HG03095 (cell line): ENCODE results near the gene ZFAND3.
"Not testable (repeated sequence)": the region's sequence is repeated elsewhere in the genome, so short reads cannot be mapped to it uniquely, and the experiment has no call there.

Experiments
- ATAC-seq: cut with Tn5 transposase; IDR thresholded peaks from one replicate; pipeline ENCODE4 v1.9.1; 2021; ENCODE audit warnings: moderate library complexity; ENCODE audit not compliant: unreplicated experiment

Gene ZFAND3

GRCh38 chr6:38114976-38115625 lies 295.6 kb downstream of the ZFAND3 start:
- ATAC-seq, result no peak

DNA sequence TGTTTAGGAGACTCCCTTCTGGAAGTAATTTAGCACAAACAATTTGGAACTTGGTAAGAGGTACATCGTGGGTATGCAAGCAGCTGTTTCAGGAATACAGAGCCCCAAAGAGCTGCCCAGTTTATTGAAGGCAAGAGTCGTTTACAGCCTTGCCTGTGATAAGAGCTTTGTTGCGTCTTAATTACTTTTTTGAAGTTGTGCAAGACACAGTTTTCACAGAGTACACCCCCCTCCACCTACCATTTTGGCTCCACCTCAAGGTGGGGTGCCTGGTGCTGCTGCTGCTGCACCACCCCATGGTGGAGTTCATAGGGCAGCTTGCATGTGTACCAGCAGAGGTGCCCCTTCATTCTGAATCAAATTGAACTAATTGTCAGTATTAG lies 296.1 kb downstream of the ZFAND3 start:
- no peak for ATAC-seq

DNA sequence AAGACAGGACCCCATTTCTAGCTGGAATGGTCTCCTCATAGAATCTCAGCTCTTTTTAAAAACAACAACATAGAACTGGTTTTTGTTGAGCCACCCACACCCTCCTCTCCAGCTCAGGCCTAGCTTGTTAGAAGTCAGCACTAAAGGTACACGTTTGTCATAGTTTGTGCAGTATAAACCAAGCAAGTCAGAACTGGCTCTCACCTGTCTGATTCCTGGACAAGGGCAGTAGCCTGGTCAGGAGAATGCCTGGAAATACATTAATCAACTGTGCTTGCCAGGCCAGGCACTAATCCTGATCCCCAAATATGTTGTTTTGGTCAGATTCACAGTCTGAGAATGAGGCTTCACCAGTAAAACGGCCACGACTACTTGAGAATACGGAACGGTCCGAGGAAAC lies 296.7 kb downstream of the ZFAND3 start:
- ATAC-seq, result no peak

DNA sequence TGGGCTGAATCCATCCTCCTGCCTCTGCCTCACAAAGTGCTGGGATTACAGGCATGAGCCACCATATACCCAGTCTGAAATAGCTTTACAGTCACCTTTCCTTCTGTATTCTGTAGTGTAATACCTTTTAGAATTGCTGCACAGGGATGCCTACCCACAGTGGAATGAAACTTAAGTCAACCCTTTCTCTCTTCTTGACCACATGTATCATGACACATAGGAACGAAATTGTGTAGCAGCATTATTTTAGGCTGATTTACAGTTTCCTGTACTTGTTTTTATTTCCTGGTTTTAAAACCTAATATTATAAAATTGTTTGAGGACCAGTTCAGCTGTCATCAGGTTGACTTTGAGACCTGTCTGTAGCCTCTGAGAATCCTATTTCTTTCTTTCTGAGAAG lies 297.8 kb downstream of the ZFAND3 start:
- ATAC-seq, result no peak

DNA sequence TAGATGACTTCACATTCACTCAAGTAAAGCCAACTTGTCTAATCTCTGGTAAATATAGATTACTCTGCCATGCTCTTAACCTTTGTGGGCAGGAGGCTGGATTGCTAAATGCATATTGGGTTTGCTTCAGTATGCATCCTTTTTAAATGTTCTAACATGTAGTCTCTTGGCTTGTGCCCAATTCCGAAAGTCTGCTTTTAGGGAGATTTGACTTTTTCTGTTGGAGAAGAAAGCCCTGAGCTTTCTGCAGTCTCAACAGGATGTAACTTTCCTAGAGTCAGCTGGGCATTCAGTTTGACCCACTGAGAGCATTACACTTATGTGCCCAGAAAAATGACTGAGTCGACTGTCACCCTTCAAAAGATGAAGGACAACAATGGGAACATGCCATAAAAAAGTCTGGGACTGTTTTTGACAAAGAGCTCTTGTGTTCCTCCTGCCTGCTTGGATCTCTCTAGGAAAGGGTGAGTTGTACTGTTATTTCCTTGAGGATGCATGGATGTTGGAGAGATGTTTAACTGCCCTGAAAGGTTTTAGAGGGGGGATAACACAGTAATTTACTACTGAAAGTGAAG lies 299.4 kb downstream of the ZFAND3 start:
- ATAC-seq, result no peak

- ATAC-seq, result no peak
Measured at GRCh38 chr6:38119516-38119915, 300.0 kb downstream of the ZFAND3 start.

- not testable (repeated sequence) for ATAC-seq
Measured at GRCh38 chr6:38124224-38124926, 304.8 kb downstream of the ZFAND3 start.

DNA sequence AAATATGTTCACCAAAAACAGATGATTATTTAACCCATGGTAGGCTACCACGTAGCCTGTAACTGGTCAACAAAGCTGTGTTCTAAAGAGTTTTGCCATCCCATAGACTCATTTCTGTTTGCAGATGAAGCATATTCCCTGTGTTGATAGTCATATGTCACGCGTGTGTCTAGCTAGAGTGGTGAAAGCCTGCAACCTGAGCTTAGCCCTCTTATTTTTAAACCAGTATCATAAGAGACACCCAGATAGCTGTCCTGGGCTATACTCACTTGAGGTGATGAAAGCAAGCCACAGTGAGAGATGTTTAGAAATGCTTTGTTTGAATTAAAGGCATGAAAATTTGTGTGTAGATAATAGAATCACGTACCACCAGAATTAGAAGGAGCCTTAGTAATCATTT lies 307.8 kb downstream of the ZFAND3 start:
- ATAC-seq, result no peak

DNA sequence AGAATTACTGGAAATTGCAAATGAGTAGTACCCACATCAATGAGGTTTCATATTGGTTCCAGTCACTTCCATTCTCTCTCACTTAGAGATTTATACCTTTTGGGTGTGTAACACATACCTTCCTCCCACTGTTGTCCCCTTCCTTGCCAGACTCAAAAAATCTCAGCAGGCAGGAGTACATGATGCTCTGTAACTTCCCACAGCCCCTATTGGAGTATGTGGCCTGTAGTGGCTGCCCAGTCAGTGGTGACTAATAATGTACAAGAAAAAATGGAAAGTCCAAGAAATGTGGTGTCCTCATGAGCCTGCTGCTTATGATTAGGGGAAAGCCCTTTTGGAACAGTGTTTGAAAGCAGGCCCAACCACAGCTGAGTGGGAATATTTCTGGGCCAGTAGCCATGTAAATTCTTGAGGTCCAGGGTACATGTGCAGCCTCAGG lies 312.0 kb downstream of the ZFAND3 start:
- no peak for ATAC-seq

GRCh38 chr6:38133932-38134703 lies 314.6 kb downstream of the ZFAND3 start:
- no peak for ATAC-seq

DNA sequence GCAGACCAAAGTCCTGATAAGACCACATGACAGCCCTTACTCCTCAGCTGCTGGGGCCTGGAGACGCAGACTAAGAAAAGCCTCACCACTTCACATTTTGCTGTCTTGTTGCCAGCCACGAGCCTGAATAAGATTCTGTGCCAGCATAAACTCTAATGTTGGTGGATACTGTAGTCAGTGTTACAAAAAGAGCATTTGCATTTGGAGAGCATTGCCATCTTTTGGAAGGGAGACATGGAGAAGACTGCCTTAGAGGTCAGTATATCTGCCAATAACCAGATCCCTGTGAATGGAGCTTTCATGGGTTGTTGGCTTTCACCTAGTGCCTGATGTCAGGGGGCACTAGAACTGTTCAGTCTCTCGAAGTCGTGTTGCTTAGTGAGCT lies 315.2 kb downstream of the ZFAND3 start:
- no peak for ATAC-seq

GRCh38 chr6:38136547-38136946 lies 317.0 kb downstream of the ZFAND3 start:
- no peak for ATAC-seq

DNA sequence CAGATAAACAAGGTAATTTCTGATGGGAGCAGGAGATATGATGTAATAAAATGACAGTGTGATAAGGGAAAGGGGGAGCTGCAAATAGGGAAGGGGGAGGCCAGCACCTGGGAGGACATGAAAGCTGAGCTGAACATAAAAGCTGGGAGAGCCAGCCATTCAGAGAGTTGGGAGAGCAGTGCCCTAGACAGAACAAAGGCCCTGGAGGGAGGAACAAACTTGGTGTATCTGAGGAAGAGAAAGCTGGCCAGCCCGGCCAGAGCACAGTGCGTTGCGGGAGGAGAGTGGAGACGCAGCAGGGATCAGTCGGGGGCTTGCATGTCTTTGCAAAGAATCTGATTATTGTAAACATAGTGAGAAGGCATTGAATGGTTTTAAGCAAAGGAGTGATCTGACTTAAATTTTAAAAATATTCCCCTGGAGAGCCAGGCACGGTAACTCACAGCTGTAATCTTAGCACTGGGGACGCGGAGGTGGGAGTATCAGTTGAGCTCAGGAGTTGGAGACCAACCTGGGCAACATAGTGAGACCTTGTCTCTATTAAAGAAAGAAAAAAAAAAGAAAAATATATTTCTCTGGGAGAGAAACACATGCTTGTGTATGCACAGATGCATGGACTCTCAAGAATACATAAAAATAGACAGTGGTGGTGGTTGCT lies 318.2 kb downstream of the ZFAND3 start:
- ATAC-seq, result no peak

- no peak for ATAC-seq
Measured at GRCh38 chr6:38138374-38138773, 318.8 kb downstream of the ZFAND3 start.

GRCh38 chr6:38141085-38141484 lies 321.6 kb downstream of the ZFAND3 start:
- no peak for ATAC-seq

DNA sequence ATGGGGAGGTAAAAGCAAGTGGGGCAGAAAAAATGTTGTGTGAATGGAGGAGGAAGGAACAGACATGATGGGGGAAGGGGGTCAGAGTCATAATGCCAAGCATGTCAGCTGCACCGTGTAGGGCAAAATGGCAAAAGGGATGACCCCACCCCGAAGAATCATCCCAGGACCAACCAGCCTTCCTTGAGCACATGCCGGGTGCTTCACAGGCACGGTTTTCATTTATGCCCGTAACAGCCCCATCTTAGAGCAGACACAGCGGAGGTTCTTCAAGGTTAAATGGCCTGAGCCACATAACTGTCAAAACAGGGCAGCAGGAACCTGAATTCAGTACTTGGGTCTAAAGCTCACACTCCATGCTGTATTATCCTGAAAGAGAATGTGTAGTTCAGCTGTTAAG lies 322.2 kb downstream of the ZFAND3 start:
- no peak for ATAC-seq

- ATAC-seq, result no peak
Measured at GRCh38 chr6:38142178-38142902, 322.8 kb downstream of the ZFAND3 start.

DNA sequence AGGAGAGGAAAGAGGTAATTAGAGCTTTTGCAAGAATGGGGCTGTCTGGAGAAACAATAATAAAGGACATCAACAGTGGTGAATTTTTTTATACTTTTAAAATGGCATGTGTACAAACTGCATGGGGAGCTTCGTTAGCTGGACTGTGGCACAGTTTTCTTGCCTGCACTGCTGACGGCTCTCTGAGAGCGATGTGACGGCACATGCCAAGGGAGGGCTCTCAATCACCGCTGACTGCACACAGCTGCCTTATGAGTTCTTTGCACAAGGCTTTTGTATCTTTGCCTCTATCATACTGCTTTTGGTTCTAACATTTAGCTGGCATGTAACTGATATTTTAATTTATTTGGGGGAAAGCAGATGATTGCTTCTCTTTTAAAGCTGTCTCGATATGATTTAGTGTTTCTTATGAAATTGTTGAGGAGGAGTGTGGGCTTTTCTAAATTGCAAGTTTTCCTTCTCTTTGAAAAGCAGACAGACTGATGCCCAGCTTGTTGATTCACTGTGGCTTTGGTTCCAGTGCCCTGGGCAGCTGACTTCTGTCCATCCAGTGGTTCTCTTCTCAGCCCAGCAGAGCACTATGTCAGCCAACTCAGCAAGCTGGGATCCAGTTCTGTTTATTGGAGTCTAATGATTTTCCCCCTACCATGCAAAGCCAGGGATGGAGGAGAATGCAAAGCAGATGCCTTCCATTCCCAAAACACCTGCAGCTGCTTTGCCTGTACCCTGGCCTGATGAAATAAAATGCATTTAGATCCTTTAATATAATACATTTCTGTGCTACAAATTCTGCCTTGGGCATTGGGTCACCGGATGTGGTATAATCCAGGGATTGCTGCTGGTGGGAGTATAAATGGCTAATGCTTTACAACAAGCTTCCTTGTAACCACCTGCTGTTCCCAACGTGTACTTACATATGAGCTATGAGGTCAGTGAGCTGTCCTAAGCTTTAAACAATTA lies 323.9 kb downstream of the ZFAND3 start:
- no peak for ATAC-seq

DNA sequence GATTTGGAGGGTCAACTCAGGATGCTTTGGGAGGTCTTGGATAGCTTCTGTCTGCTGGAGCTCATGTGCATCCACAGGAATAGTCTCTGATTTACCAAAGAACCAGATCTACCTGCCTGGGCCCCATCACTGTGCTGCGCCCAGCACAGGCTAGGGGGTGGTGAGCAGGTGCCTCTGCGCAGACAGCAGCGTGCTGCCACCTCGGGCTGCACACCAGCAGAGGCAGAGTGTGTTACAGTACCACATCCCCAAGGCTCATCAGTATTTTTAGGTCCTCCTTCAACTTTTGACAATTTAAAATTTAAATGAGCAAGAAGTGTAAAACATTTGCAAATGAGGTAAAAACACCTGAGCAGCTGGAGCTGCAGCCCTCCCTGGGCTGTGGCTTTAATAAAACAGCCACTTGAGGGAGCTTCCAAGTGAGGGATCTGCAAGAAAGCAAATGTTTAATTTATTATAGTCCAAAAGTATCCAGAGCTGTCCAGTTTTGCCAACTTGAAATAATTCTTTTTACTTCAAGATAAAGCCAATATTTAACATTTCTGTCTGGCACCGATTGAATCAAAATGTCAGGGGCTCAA lies 324.9 kb downstream of the ZFAND3 start:
- no peak for ATAC-seq
